HFFc6 (cell line): Measurements from ENCODE around the gene ZCCHC14. TPM values are rescaled to one million over a fixed set of nuclear protein-coding genes. Genes with fewer than 3 reads are reported as not detected.
A peak's percentile ranks its signal among the peaks of the same experiment; 100 is the strongest.

ENCODE experiments used
- DNase-seq: peaks from one replicate; pipeline ENCODE4 v3.0.0-alpha.2; 2018
- H3K27ac Mint-ChIP-seq: 2 replicates; pipeline ENCODE4 v1.8.0; 2020; ENCODE audit warnings: mild to moderate bottlenecking, mixed read lengths
- H3K27me3 Mint-ChIP-seq: 2 replicates; pipeline ENCODE4 v1.8.0; 2021; ENCODE audit warnings: mild to moderate bottlenecking, moderate library complexity, mixed read lengths; ENCODE audit not compliant: insufficient read depth
- H3K36me3 Mint-ChIP-seq: 2 replicates; pipeline ENCODE4 v1.8.0; 2021; ENCODE audit warnings: low read depth, mixed read lengths
- H3K4me1 Mint-ChIP-seq: 2 replicates; pipeline ENCODE4 v1.8.0; 2020; ENCODE audit warnings: low read depth, mixed read lengths
- H3K4me3 Mint-ChIP-seq: 2 replicates; pipeline ENCODE4 v1.8.0; 2020; ENCODE audit warnings: mild to moderate bottlenecking, moderate library complexity, mixed read lengths
- H3K9me3 Mint-ChIP-seq: 2 replicates; pipeline ENCODE4 v1.8.0; 2020; ENCODE audit warnings: mild to moderate bottlenecking, mixed read lengths
- total RNA-seq, 6 experiments: library from RNA; stranded (reverse); fragmentation: NEBNext Ultra II Directional; extraction: Animal tissue kit (Norgen Biotek cat#: 25700); gene quantifications; 2 replicates in 1 of 6; 3 replicates in 5 of 6; pipeline ENCODE4 v1.2.3, GENCODE V29; 2021
- TF ChIP-seq, protein P1 (sequence below): fragments of 200-600 bp; sonication (generic); IDR thresholded peaks from 2 replicates; pipeline ENCODE4 v1.5.0; 2021; ENCODE audit warnings: antibody characterized with exemption, mild to moderate bottlenecking

ZCCHC14 gene
- total RNA-seq, 6 experiments from 2014 or later = 10.6 to 13.7 (median 13.3) TPM

DNA sequence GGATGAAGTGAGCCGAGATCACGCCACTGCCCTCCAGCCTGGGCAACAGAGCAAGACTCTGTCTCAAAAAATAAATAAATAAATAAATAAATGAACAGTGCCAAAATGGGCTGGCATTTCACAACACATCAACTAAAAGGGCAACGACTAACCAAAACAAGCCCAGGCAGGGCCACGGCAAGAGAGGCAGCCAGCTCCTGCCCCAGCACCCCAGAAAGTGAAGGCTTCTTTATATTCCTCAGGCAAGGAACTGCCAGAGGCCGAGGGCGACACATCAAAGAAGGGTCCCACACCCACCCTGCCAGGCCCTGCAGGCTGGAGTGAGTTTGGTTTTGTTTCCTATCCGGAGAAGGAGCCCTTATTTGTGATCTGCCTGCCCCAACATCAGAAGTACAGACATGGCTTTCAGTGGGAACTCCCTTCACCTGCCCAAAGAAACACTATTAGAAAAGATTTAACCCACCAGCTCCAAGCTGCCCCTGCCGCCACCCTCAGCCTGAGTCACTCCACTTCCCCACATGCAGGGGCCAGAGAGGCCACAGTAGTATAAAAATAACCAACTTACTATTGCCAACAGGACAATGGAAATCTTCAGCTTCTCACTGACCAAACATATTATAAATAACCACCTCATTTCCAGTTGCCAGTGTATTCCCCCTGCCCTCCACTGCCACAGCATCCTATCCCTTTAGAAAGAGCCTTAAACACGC, 117.2 kb downstream of the ZCCHC14 start:
- Mint-ChIP-seq H3K27ac (peak overlapping the region; percentile 79), H3K4me3 (peak overlapping the region; percentile 43)

DNA sequence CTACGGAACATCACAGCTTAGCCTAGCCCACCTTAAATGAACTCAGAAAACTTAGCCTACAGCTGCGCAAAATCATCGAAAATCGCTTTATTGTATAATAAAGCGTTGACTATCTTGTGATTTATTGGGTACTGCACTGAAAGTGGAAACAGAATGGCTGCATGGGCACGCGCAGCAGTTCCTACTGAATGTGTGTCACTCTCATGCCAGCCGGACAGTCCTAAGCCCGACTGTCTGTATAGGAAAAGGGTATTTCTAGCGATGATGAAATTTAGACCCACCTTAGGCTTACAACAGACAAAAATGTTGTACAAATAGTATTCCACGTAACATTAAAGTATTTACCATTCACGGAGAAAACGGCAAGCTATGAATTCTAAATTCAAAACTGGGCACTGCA, 118.5 kb downstream of the ZCCHC14 start:
- Mint-ChIP-seq H3K4me3 (no peak overlapping the region), H3K27ac (no peak overlapping the region), H3K27me3 (no peaks in the 10 kb centered on the region), H3K36me3 (no peaks in the 10 kb centered on the region; the same call in 1 of the 2 replicates), H3K9me3 (no peaks in the 10 kb centered on the region), H3K4me1 (peaks cover 26% of the 10 kb centered on the region)
- TF ChIP-seq, protein P1, sequence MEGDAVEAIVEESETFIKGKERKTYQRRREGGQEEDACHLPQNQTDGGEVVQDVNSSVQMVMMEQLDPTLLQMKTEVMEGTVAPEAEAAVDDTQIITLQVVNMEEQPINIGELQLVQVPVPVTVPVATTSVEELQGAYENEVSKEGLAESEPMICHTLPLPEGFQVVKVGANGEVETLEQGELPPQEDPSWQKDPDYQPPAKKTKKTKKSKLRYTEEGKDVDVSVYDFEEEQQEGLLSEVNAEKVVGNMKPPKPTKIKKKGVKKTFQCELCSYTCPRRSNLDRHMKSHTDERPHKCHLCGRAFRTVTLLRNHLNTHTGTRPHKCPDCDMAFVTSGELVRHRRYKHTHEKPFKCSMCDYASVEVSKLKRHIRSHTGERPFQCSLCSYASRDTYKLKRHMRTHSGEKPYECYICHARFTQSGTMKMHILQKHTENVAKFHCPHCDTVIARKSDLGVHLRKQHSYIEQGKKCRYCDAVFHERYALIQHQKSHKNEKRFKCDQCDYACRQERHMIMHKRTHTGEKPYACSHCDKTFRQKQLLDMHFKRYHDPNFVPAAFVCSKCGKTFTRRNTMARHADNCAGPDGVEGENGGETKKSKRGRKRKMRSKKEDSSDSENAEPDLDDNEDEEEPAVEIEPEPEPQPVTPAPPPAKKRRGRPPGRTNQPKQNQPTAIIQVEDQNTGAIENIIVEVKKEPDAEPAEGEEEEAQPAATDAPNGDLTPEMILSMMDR = no peak
- DNase-seq = no peak

More for the DNA sequence above, 117.2 kb downstream of the ZCCHC14 start:
- H3K27me3 Mint-ChIP-seq = no peaks in the 10 kb centered on the region
- no peaks in the 10 kb centered on the region for H3K9me3 Mint-ChIP-seq
- H3K36me3 Mint-ChIP-seq = no peaks in the 10 kb centered on the region; the same call in 1 of the 2 replicates
- TF ChIP-seq, protein P1 = no peak
- H3K4me1 Mint-ChIP-seq = peaks cover 27% of the 10 kb centered on the region
- DNase-seq = peak; percentile 42

DNA sequence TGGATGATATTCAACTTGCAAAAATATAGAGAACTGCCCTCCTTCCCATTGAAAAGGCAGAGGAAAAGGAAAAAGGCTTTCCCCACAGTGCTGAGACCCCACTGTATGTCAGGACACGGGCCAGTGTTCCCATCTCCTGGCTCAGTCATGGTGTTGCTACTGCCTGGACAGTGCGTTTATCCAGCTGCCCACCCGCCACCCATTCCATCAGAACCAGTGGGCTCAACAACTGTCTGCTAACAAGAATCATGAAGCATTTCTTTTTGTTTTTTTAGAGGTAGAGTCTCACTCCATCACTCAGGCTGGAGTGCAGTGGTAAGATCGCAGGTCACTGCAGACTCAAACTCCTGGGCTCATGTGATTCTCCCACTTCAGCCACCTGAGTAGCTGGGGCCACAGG, 120.5 kb downstream of the ZCCHC14 start:
- Mint-ChIP-seq H3K9me3 (no peaks in the 10 kb centered on the region), H3K27me3 (no peaks in the 10 kb centered on the region; the same call in 1 of the 2 replicates), H3K36me3 (no peaks in the 10 kb centered on the region; the same call in 1 of the 2 replicates), H3K4me1 (peaks cover 33% of the 10 kb centered on the region), H3K4me3 (no peak overlapping the region), H3K27ac (no peak overlapping the region)
- TF ChIP-seq, protein P1 = no peak
- DNase-seq = no peak

DNA sequence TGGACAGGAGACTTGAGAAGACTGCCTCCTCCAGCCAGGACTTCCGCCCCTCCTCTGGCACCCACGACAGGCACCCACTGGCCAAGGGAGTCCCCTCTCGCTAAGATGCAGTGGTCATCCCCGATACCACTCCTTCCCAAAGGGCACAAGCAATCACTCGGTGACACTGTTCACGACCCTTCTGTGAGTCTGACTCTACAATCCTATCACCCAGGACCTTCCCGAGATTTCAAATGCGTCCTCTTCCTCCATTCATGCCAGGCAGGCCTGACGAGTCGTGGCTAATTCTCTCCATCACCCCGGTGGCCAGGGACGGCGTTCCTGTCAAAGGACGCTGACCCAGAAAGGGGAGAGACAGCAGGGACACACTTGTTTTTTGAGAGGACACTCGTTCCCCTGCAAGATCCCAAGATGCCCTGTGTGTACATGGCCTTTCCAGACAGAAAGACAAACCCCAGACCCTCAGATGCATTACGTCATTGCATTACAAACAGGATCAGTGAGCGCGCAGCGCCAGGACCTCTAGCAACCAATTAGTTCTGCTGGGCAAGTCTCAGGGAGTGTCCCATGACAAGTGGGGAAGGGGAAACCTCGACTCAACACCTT, 121.5 kb downstream of the ZCCHC14 start:
- H3K27me3 Mint-ChIP-seq = no peaks in the 10 kb centered on the region; the same call in 1 of the 2 replicates
- H3K27ac Mint-ChIP-seq = no peak overlapping the region
- peaks cover 25% of the 10 kb centered on the region for H3K4me1 Mint-ChIP-seq
- TF ChIP-seq, protein P1 = no peak
- H3K9me3 Mint-ChIP-seq = no peaks in the 10 kb centered on the region
- H3K4me3 Mint-ChIP-seq = no peak overlapping the region
- DNase-seq = no peak
- H3K36me3 Mint-ChIP-seq = no peaks in the 10 kb centered on the region; the same call in 1 of the 2 replicates

DNA sequence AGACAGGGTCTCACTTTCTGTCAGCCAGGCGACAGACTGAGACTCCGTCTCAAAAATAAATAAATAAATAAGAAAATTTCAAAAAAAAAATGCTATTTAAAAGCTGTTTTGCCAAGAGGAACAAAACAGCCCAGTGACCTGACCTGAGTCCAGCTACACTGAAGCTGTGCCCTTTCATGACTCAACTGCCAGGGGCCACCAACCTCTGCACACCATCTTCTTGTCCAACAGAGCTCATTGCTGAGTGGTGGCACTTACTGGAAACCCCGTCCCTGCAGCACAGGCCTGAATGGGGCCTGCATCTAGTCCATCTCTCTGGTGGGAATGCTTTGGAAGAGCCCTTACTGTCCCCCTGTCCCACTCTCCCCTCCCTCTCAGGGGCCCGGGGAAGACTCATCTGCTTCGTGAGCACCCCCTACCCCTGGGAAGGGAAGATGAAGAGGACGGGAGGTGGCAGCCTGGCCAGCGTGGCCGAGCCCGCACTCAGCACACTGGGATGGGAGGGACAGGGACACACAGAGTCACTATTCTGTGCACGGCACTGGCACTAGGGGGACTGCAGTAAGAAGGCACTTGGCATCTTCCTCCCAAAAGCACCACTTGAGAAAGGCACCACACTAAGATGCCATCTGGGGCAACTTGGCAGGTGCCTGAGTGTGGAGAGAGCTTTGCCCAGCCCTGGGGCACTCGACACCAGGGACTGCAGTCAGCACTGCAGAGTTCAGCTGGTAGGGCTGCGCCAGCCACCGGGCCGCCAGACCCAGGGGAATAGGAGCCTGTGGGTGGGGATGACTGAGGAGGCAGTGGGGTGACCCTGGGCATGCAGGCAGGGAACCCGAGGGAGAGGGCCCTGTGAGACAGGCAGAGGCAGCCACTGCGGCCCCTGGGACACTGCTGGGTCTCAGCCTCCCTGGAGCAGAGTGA, 122.8 kb downstream of the ZCCHC14 start:
- Mint-ChIP-seq H3K4me1 (peaks cover 16% of the 10 kb centered on the region), H3K4me3 (no peak overlapping the region), H3K36me3 (no peaks in the 10 kb centered on the region; the same call in 1 of the 2 replicates), H3K9me3 (no peaks in the 10 kb centered on the region), H3K27me3 (no peaks in the 10 kb centered on the region; the same call in 1 of the 2 replicates), H3K27ac (no peak overlapping the region; the same call in 1 of the 2 replicates)
- TF ChIP-seq, protein P1 = no peak
- DNase-seq = no peak
